HL-60/S4 treated with retinoic acid at 250 ng/mL for 4 days and 3 days (cell line): Measurements from ENCODE around the gene MGAT3.
"Not testable (repeated sequence)": the region's sequence is repeated elsewhere in the genome, so short reads cannot be mapped to it uniquely, and the experiment has no call there.

Experiments used
- in situ Hi-C: fragments of 300-500 bp; cut with MboI; formaldehyde crosslinking; loops from 2 replicates; pipeline ENCODE4 v1.7.0; 2022; ENCODE audit warnings: low sequenced_read_pairs

Gene MGAT3

DNA sequence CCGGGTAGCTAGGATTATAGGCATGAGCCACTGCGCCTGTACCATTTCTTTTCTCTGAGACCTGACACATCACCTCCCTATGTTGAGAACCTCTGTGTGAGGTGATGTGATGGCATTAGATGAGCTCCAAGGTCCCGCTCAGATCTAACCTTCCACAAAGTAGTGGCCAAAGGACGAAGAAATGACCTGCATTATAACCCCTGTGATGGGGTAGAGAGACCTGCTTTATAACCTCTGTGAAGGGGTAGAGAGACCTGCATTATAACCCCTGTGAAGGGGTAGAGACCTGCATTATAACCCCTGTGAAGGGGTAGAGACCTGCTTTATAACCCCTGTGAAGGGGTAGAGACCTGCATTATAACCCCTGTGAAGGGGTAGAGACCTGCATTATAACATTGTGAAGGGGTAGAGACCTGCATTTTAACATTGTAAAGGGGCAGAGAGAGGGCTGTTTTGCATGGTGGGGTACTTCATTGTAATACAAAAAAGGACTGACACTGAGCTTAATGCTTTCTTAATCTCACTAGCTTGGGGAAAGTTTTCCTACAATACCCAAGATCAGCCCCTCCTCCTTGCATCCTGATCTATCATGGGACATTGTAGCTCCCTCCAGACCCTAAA is 53.8 kb downstream of the MGAT3 start:
- in situ Hi-C loops: no loop called here

DNA sequence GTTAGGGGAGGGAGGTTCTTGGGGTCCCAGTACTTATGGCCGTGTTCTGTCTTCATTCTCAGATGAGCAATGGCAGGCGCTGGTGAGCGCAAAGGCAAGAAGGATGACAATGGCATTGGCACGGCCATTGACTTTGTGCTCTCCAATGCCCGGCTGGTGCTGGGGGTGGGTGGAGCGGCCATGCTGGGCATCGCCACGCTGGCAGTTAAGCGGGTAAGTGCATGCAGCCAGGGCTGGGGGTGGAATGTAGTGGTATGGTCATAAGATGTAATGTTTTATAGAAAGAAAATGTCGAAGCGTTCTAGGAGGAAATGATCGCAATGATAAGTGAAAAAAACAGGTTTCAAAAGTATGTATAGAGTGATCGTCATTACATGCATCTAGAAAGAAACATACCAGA is 54.4 kb downstream of the MGAT3 start:
- in situ Hi-C loops: no loop called here

DNA sequence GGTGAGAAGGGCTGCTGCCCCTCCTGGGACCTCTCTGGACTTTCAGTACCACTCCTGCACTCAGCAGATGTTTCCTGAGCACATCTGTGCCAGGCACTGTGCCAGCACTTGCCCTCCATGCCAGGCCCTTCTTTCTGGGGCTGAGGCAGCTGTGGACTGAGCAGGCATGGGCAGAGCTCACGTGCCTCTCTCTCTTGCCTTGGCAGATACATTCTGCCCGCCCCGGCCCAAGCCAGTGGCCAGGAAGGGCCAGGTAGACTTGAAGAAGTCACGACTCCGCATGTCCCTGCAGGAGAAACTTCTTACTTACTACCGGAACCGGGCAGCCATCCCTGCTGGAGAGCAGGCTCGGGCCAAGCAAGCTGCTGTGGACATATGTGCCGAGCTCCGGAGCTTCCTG is 55.2 kb downstream of the MGAT3 start:
- in situ Hi-C loops: no loop called here

DNA sequence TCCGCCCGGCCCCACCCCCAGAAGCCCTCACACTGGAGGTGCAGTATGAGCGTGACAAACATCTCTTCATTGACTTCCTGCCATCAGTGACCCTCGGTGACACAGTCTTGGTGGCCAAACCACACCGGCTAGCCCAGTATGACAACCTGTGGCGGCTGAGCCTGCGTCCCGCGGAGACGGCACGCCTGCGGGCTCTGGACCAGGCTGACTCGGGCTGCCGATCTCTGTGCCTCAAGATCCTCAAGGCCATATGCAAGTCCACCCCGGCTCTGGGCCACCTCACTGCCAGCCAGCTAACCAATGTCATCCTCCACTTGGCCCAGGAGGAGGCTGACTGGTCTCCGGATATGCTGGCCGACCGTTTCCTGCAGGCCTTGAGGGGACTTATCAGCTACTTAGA is 57.0 kb downstream of the MGAT3 start:
- in situ Hi-C loops: no loop called here

DNA sequence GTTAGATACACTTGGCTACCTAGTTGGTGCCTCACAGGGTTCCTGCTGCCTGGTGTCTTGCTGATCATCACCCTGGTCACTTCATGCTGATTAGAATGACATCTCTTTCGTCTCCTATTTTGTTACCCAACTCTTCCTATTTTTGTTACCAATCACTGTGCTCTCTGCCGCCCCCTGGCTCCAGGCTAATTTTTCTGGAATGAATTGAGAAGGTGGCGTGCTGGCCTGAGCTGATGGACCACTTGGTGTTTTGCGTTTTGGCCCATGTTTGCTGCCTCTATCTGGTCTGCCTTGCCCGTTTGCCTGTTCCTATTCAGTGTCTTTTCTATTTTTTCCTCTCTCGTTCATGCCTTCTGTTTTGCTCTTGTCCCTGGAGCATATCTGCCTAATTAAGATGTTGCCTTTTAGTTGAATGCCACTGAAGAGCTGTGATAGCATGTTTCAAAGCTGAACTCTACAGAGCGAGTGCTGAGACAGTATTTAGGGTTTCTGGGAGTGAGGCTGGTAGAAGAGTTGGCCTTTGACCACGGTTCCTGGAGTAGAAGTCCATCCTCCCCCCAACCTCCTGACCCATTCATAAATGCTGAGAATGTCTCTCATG is 57.7 kb downstream of the MGAT3 start:
- in situ Hi-C loops: no loop called here

DNA sequence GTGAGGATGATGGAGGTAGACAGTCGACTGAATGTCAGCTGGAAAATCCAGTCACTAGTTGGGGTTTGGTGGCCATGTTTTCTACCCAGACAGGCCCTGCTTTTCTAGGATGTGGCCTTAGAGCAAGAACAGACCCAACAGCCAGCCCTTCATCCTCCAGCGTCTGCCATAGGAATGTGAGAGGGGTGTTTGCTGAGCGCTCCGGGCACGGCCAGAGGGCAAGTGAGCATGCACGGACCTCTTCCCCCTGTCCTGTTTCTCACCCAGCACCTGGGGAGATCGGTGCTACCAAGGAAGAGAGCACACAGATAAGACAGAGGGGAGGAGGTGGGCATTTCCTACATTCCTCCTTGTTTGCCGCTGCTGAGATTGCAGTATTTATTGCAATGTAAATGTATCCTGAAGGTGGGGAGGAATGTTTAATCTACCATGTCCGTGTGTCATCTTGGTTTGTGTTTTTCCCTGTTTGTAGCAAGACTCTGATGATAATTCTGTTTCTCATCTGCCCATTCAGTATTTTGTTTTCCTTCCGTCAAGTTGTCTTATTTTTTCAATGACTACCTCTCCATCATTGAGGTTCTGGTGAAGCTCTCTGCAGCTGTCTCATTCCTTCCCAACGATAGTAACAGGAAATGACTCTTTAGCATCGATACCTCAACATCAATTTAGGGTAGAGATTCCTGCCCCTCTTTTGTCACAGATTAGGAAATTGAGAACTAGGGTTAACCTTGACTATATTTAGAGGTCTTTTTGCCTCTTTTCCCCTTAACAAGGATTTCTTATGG is 58.6 kb downstream of the MGAT3 start:
- in situ Hi-C loops: no loop called here

DNA sequence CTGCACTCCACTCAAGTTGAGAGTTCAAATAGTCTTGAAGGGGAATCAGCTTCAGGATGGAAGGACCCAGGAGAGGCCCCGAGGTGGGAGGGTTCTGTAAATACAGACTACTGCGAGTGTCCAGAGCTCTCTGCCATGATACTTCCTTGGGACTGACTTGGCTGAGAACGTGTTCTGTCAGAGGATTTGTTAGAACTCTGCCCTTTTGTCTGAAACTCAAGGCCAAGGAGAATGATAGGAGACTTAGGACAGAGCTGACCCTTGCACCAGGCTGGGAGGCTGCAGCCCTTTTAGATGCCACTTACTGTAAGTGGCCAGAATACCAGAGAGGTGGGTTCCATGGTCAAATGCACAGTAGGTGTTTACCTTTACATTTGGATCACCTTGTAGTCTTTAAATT is 60.7 kb downstream of the MGAT3 start:
- in situ Hi-C loops: no loop called here

DNA sequence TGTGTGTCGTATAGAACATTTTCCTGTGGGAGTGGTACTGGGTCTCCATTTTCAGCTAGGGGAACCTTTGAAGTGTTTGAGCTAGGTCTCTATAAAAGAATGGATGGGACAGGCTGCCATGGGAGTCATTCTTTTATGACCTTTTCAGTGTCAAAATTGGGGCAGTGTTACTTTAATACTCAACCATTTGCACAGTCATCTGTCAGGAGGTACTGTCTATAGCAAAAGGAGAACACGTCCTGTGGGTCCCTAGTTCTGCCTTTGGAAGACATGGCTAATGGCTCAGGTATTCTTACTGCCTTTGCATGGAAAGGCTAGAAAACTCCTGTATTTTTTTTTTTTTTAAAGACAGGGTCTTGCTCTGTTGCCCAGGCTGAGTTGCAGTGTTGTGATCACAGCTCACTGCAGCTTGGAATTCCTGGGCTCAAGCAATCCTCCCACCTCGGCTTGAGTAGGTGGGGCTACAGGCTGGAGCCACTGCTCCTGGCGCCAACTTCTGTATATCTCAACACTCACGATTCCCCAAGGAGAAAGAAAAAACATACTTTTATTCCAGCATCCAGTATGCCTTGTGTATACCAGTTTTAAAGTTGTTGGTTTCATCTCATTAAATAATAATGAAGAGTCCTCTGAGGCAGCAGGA is 61.5 kb downstream of the MGAT3 start:
- in situ Hi-C loops: no loop called here

DNA sequence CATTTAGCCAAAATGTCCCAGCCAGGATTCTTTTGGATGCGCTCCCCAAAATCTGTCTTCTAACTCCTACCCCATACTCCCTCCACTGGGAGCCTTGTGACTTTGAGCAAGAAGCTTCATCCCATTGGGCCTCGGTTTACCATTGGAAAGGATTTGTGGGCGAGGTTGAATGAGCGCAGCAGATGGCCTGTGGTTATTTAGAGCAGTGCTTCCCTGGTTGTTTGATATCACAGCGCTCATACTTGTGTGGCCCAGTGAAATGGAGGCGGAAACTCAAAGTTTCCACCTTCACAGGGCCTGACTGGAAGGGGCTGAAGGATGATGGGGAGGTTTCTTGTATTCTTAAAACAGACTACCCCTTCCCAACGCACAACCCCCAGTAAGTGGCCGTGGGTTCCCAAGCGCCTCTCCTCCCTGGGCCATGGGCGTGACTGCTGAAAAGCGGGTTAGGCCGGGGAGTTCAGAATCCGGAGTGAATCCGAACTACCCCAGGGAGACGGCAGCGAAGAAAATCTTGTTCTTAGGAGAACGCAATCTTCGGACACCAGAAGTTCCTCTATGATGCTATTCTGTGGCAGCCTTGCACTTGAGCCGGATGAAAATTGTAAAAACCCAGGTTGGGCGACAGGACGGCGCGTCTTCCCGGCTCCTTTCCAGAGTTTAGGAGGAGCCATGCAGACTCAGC is 62.3 kb downstream of the MGAT3 start:
- in situ Hi-C loops: no loop called here

DNA sequence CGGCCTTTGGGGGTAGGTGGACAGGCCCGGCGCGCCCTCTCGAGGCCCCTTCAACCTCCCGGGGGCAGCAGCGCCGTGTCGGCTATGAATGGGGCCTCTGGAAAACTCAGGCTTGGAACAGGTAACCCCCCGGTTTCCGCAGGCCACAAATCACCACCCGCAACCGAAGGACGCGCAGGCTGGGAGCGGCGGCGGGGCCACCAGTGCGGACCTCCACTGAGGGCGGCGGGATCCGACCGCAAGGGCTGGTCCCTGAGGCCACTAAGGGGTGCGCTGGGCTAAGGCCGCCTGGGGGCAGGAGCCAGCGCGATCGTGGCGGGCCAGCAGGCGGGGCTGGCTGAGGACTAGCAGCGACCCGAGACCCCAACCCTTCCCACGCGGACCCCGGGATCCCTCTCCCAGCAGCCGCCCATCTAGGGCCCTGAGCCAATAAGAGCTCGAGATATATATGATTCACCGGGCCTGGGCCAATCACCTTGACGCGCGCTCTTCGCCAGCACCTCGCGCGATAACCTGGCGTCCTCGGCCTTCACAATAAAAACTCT is 62.9 kb downstream of the MGAT3 start:
- in situ Hi-C loops: no loop called here

DNA sequence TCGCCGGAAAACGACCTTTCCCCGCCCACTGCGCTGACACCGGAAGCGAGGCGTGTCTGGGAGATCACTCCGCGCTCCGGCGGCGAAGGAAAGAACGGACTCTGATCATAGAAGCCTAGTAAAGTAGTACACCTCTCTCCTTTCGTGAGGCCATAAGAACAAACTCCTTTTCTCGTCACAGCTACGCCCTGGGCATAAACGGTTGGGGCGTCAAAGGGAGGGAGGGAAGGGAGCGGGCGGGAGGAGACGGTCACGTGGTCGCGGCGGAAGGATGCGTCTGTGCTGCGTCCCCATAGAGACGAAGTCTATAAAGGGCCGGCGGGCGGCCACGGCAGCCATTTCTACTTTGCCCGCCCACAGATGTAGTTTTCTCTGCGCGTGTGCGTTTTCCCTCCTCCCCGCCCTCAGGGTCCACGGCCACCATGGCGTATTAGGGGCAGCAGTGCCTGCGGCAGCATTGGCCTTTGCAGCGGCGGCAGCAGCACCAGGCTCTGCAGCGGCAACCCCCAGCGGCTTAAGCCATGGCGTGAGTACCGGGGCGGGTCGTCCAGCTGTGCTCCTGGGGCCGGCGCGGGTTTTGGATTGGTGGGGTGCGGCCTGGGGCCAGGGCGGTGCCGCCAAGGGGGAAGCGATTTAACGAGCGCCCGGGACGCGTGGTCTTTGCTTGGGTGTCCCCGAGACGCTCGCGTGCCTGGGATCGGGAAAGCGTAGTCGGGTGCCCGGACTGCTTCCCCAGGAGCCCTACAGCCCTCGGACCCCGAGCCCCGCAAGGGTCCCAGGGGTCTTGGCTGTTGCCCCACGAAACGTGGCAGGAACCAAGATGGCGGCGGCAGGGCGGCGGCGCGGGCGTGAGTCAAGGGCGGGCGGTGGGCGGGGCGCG is 63.7 kb downstream of the MGAT3 start, which contains the start of gene ATF4:
Gene ATF4, plus strand, starts transcription at position 337 of the 880 bp plus-strand sequence. CDS start 884 bp downstream, outside the sequence.
- in situ Hi-C loops: no loop called here

DNA sequence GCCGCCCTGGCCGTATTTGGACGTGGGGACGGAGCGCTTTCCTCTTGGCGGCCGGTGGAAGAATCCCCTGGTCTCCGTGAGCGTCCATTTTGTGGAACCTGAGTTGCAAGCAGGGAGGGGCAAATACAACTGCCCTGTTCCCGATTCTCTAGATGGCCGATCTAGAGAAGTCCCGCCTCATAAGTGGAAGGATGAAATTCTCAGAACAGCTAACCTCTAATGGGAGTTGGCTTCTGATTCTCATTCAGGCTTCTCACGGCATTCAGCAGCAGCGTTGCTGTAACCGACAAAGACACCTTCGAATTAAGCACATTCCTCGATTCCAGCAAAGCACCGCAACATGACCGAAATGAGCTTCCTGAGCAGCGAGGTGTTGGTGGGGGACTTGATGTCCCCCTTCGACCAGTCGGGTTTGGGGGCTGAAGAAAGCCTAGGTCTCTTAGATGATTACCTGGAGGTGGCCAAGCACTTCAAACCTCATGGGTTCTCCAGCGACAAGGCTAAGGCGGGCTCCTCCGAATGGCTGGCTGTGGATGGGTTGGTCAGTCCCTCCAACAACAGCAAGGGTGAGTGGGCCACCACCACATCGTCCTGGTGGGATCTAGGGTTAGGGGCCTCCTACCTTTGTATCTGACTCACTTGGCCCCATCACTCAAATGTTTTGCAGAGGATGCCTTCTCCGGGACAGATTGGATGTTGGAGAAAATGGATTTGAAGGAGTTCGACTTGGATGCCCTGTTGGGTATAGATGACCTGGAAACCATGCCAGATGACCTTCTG is 64.5 kb downstream of the MGAT3 start:
- in situ Hi-C loops: not testable (repeated sequence)

DNA sequence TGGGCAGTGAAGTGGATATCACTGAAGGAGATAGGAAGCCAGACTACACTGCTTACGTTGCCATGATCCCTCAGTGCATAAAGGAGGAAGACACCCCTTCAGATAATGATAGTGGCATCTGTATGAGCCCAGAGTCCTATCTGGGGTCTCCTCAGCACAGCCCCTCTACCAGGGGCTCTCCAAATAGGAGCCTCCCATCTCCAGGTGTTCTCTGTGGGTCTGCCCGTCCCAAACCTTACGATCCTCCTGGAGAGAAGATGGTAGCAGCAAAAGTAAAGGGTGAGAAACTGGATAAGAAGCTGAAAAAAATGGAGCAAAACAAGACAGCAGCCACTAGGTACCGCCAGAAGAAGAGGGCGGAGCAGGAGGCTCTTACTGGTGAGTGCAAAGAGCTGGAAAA is 65.3 kb downstream of the MGAT3 start:
- in situ Hi-C loops: not testable (repeated sequence)

DNA sequence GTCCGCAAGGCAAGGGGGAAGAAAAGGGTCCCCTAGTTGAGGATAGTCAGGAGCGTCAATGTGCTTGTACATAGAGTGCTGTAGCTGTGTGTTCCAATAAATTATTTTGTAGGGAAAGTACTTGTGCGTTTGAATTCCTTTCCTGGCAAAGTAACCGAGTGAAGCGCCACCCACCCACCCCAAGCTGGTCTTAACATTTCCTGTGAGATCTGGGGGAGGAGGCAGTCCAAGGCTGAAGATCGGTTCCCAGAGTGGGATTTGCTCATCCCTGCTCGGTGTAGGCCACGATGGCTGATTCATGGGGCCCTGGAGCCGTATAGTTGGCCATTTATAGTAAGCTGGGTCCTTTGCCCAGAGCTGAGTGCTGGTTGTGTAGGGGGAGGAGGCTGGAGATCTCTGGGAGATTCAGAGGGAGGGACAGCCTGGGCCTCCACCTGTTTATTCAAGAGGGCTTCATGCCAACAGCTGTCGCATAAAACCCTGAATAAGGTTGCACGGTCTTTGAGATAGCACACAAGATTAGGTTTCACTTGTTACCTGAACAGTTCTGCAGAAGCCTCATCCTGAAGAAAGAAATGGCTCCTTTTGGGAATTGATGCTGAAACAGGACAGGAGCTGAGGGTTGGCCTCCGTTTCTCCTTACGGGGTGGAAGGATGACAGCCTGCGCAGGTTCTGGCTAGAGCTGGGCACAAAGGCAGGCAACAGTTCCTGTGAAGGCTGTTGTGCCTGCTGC is 65.9 kb downstream of the MGAT3 start:
- in situ Hi-C loops: no loop called here

DNA sequence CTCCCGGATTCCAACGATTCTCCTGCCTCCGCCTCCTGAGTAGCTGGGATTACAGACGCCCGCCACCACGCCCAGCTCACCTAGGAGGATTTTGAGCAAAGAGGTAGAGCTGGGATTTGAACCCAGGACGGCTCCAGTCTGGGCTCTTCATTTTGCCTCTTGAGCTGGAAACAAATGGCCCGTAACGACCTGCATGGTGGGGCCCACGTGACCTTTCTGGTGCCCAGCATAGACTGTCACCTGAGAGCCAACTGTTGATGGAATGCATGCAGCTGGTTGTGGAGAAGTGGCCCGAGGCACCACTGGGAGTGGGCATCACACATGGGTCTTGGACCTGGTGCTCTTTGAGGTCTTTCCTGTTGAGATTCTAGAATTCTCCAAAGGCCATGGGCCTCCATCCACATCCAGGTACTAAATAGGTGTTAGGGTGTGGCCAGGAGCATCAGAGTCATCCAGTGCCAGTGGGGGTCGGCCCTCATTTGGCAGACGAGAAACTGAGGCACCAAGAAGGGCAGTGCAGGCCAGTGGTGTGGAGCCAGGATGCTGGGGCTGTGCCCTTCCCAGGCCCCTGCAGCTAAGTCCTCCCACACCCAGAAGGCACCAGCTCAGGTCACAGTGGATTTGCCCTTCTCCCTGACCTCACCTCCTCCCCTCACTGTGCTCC is 67.4 kb downstream of the MGAT3 start:
- in situ Hi-C loops: no loop called here

DNA sequence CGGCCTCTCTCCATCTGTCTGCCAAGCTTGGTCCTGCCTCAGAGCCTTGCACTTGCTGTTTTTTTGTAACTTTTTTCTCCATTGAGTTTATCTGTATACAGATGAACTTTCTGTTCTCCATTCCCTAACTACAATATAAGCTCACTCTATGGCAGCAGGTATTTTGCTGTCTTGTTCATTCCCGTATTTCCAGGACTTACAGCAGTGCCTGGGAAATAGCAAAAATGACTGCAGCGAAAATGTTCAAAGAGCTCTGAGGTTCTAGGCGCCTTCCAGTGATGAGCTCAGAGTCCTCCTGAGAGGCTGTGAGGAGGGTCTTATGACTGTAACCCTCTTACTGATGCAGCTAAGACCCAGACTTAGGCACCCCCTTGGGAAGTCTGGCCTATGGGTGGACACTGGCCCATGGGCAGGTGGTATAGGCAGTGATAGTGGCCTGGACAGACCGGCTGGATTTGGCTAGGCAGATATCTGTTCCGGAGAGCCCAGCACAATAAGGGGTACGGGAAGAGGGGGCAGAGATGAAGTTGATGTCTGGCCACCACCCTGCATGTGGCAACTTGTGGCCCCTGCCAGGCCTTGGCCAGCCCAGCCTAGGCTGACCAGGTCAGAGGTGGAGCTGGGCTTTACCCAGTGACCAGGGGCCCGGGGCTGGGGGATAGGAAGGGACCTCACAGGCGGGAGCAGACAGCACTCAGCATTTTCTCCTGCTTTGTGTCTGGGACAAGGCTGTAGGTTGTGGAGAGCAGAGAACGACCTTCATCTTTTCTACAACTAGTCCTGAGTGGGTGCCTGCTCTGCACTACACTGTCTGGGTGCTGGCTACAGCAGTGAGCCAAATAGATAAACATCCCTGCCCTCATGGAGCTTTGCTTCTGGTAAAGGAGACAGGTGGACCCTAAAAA is 68.2 kb downstream of the MGAT3 start:
- in situ Hi-C loops: loop anchor here (25.0 kb wide), 1 partner anchor 812 kb away; the partner anchor contains the start of gene ADSL

DNA sequence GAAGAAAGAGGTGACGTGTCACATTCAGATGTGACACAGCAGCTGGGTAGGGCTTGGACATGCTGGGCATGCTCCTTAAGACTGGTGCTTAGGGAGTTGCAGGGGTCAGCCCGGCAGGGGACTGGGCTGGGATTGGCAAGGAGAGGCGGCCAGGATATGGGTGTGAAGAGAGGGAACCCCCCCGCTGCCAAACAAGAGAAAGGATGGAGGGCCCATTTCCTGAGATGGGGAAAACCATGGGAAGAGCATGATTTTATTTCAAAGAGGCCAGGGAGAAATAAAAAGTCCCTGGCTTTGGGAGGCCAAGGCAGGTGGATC is 68.8 kb downstream of the MGAT3 start:
- in situ Hi-C loops: loop anchor here (25.0 kb wide), 1 partner anchor 812 kb away; the partner anchor contains the start of gene ADSL
